H1 (cell line): Measurements from ENCODE around the gene UGGT2. TPM values are rescaled to one million over a fixed set of nuclear protein-coding genes. Genes with fewer than 3 reads are reported as not detected.

Experiments
- CTCF ChIA-PET: fragments of 300-600 bp; sonication (Branson Sonifier 250); formaldehyde crosslinking; loops from one replicate; lab custom pipeline; 2021; ENCODE audit not compliant: partially characterized antibody; lab: Charles Lee
- POLR2A ChIA-PET: fragments of 300-600 bp; sonication (Branson Sonifier 250); formaldehyde crosslinking; loops from one replicate; lab custom pipeline; 2021; ENCODE audit warnings: inconsistent platforms; ENCODE audit not compliant: partially characterized antibody; lab: Charles Lee
- DNase-seq, 2 experiments: peaks; one replicate each; pipeline versions ENCODE4 v3.0.0 to v3.0.0-alpha.2; 2010 to 2022; ENCODE audit warnings: low spot score in 2 of 2, low read depth in 1 of 2, mixed read lengths in 1 of 2
- FAIRE-seq: peaks from 2 replicates; lab custom pipeline; 2011; peaks lifted over from hg19 to GRCh38; lab: Jason Lieb, UNC
- H2AFZ ChIP-seq: 2 replicates; pipeline ENCODE4 v1.8.1; 2012; ENCODE audit warnings: low read length, inconsistent platforms
- H2AK5ac ChIP-seq: 2 replicates; pipeline ENCODE4 v1.6.1; 2013; ENCODE audit warnings: low read depth, low read length
- H2BK120ac ChIP-seq: replicated peaks from 2 replicates; pipeline ENCODE3; 2013; ENCODE audit warnings: low read depth, low read length, inconsistent platforms
- H2BK12ac ChIP-seq: 2 replicates; pipeline ENCODE4 v1.6.1; 2013; ENCODE audit warnings: low read depth, low read length
- H2BK15ac ChIP-seq: 2 replicates; pipeline ENCODE4 v1.6.1; 2013; ENCODE audit warnings: low read length
- H2BK20ac ChIP-seq: 2 replicates; pipeline ENCODE4 v1.6.1; 2013; ENCODE audit warnings: low read length
- H2BK5ac ChIP-seq: 2 replicates; pipeline ENCODE4 v1.6.1; 2013; ENCODE audit warnings: low read depth, low read length
- H3K14ac ChIP-seq: 2 replicates; pipeline ENCODE4 v1.6.1; 2013; ENCODE audit warnings: inconsistent platforms; ENCODE audit not compliant: insufficient read length
- H3K18ac ChIP-seq: 2 replicates; pipeline ENCODE4 v1.6.1; 2013; ENCODE audit warnings: low read length; ENCODE audit errors: extremely low read depth
- H3K23ac ChIP-seq: 2 replicates; pipeline ENCODE4 v1.6.1; 2013; ENCODE audit warnings: inconsistent platforms; ENCODE audit not compliant: insufficient read length
- H3K23me2 ChIP-seq: 2 replicates; pipeline ENCODE4 v1.6.1; 2013; ENCODE audit warnings: low read depth, low read length
- H3K27ac ChIP-seq: 2 replicates; pipeline ENCODE4 v1.6.1; 2011; ENCODE audit warnings: low read depth, low read length, inconsistent platforms
- H3K27me3 ChIP-seq, 4 experiments: replicated peaks in 1 of 4; 1 replicate in 1 of 4; 2 replicates in 3 of 4; pipeline versions ENCODE4 v1.6.1 to v1.8.1; 2011 to 2013; ENCODE audit warnings: low read length in 3 of 4, mild to moderate bottlenecking in 3 of 4, inconsistent platforms in 2 of 4, mixed read lengths in 2 of 4, moderate library complexity in 1 of 4; ENCODE audit not compliant: control insufficient read depth in 3 of 4, insufficient read depth in 3 of 4; ENCODE audit errors: extremely low read depth in 1 of 4
- H3K36me3 ChIP-seq, 4 experiments: 2 replicates each; pipeline versions ENCODE4 v1.6.1 to v1.8.1; 2011 to 2013; ENCODE audit warnings: mild to moderate bottlenecking in 4 of 4, low read length in 3 of 4, moderate library complexity in 2 of 4, control low read depth in 1 of 4, inconsistent platforms in 1 of 4; ENCODE audit not compliant: insufficient read depth in 4 of 4, control insufficient read depth in 2 of 4
- H3K4ac ChIP-seq: replicated peaks from 2 replicates; pipeline ENCODE3; 2013; ENCODE audit warnings: low read length, low read depth, mixed read lengths, inconsistent platforms; ENCODE audit not compliant: insufficient read length
- H3K4me1 ChIP-seq, 4 experiments: replicated peaks in 1 of 4; 1 replicate in 1 of 4; 2 replicates in 3 of 4; pipeline versions ENCODE4 v1.6.1 to v1.8.1; 2011 to 2013; ENCODE audit warnings: low read length in 3 of 4, inconsistent platforms in 2 of 4, mixed read lengths in 1 of 4; ENCODE audit not compliant: insufficient read depth in 4 of 4, control insufficient read depth in 3 of 4
- H3K4me2 ChIP-seq, 2 experiments: 2 replicates each; pipeline versions ENCODE4 v1.6.1 to v1.8.1; 2011 to 2013; ENCODE audit warnings: low read depth in 2 of 2, low read length in 2 of 2, control low read depth in 1 of 2, inconsistent platforms in 1 of 2, mild to moderate bottlenecking in 1 of 2; ENCODE audit not compliant: insufficient read depth in 1 of 2
- H3K4me3 ChIP-seq, 4 experiments: fragments of 200-600, 300-600 bp in 1 of 4; sonication (generic), shearing (Covaris generic), sonication (Bioruptor Twin) in 1 of 4; 2 replicates each; pipeline versions ENCODE4 v1.5.1 to v1.8.1; 2011 to 2016; ENCODE audit warnings: low read length in 4 of 4, low read depth in 3 of 4, control low read depth in 2 of 4, inconsistent platforms in 2 of 4, mild to moderate bottlenecking in 2 of 4, mixed read lengths in 1 of 4, moderate library complexity in 1 of 4; ENCODE audit not compliant: insufficient read depth in 2 of 4; ENCODE audit errors: extremely low read depth in 1 of 4
- H3K56ac ChIP-seq: replicated peaks from 2 replicates; pipeline ENCODE3; 2013; ENCODE audit warnings: low read depth, mild to moderate bottlenecking, mixed read lengths, low read length, inconsistent platforms; ENCODE audit not compliant: insufficient read length
- H3K79me1 ChIP-seq: 2 replicates; pipeline ENCODE4 v1.6.1; 2013; ENCODE audit warnings: low read depth, low read length, control low read depth
- H3K79me2 ChIP-seq, 2 experiments: 2 replicates each; pipeline versions ENCODE4 v1.6.1 to v1.8.1; 2012 to 2013; ENCODE audit warnings: low read length in 2 of 2, mild to moderate bottlenecking in 2 of 2, inconsistent platforms in 1 of 2; ENCODE audit not compliant: insufficient read depth in 2 of 2, control insufficient read depth in 1 of 2
- H3K9ac ChIP-seq, 4 experiments: replicated peaks in 1 of 4; 1 replicate in 1 of 4; 2 replicates in 3 of 4; pipeline versions ENCODE4 v1.6.1 to v1.8.1; 2011 to 2013; ENCODE audit warnings: low read depth in 3 of 4, low read length in 3 of 4, control low read depth in 2 of 4, mild to moderate bottlenecking in 2 of 4, moderate library complexity in 2 of 4, inconsistent platforms in 1 of 4; ENCODE audit errors: extremely low read depth in 1 of 4
- H3K9me3 ChIP-seq, 2 experiments: 2 replicates each; pipeline versions ENCODE4 v1.6.1 to v1.8.1; 2012 to 2013; ENCODE audit warnings: mild to moderate bottlenecking in 2 of 2, moderate library complexity in 2 of 2, control low read depth in 1 of 2, inconsistent platforms in 1 of 2, low read depth in 1 of 2, low read length in 1 of 2, mixed read lengths in 1 of 2; ENCODE audit not compliant: insufficient read depth in 2 of 2
- H4K20me1 ChIP-seq, 2 experiments: replicated peaks in 1 of 2; 2 replicates each; pipeline versions ENCODE3 to v1.8.1; 2011 to 2013; ENCODE audit warnings: inconsistent platforms in 2 of 2, low read length in 2 of 2, mild to moderate bottlenecking in 1 of 2; ENCODE audit not compliant: insufficient read depth in 2 of 2, control insufficient read depth in 1 of 2
- H4K5ac ChIP-seq: 2 replicates; pipeline ENCODE4 v1.6.1; 2013; ENCODE audit warnings: low read length, low read depth, mixed read lengths, inconsistent platforms; ENCODE audit not compliant: insufficient read length
- H4K8ac ChIP-seq: 2 replicates; pipeline ENCODE4 v1.8.0; 2013; ENCODE audit warnings: mild to moderate bottlenecking, moderate library complexity, low read length, inconsistent platforms; ENCODE audit not compliant: insufficient read depth; ENCODE audit errors: extremely low read depth
- H4K91ac ChIP-seq: replicated peaks from 2 replicates; pipeline ENCODE3; 2013; ENCODE audit warnings: low read length, mixed read lengths, inconsistent platforms; ENCODE audit not compliant: insufficient read length
- EP300 ChIP-seq, 2 experiments: IDR thresholded peaks; 1 replicate in 1 of 2; 2 replicates in 1 of 2; pipeline ENCODE4 v1.6.1; 2011 to 2012; ENCODE audit warnings: low read depth in 2 of 2, low read length in 2 of 2, mild to moderate bottlenecking in 2 of 2, borderline replicate concordance in 1 of 2, inconsistent platforms in 1 of 2, moderate library complexity in 1 of 2
- GABPA ChIP-seq: IDR thresholded peaks from 2 replicates; pipeline ENCODE4 v1.6.1; 2011; ENCODE audit warnings: mild to moderate bottlenecking, low read length, moderate library complexity, borderline replicate concordance; ENCODE audit not compliant: insufficient read depth
- KDM1A ChIP-seq: fragments of 200-600, 300-600 bp; sonication (generic); IDR thresholded peaks from 2 replicates; pipeline ENCODE4 v1.7.1; 2016; ENCODE audit warnings: mild to moderate bottlenecking, low read length, borderline replicate concordance
- POLR2A ChIP-seq, 2 experiments: IDR thresholded peaks; 1 replicate in 1 of 2; 2 replicates in 1 of 2; pipeline ENCODE4 v1.6.1; 2011; ENCODE audit warnings: low read depth in 2 of 2, low read length in 2 of 2, mild to moderate bottlenecking in 2 of 2; ENCODE audit errors: control extremely low read depth in 1 of 2
- POLR2AphosphoS5 ChIP-seq: IDR thresholded peaks from 2 replicates; pipeline ENCODE4 v1.6.1; 2011; ENCODE audit warnings: low read depth, low read length
- RXRA ChIP-seq: IDR thresholded peaks from 2 replicates; pipeline ENCODE4 v1.6.1; 2011; ENCODE audit warnings: low read depth, mild to moderate bottlenecking, low read length, moderate library complexity; ENCODE audit not compliant: insufficient read depth
- SAP30 ChIP-seq: fragments of 300-600 bp; sonication (generic); IDR thresholded peaks from 2 replicates; pipeline ENCODE4 v1.7.1; 2012; ENCODE audit warnings: low read length, moderate library complexity, mild to moderate bottlenecking, inconsistent platforms; ENCODE audit not compliant: insufficient read depth, insufficient replicate concordance
- SIX5 ChIP-seq: IDR thresholded peaks from 2 replicates; pipeline ENCODE4 v1.6.1; 2011; ENCODE audit warnings: mild to moderate bottlenecking, low read depth, low read length
- SP2 ChIP-seq: IDR thresholded peaks from 2 replicates; pipeline ENCODE4 v1.6.1; 2012; ENCODE audit warnings: mild to moderate bottlenecking, low read length, inconsistent platforms
- SRF ChIP-seq: IDR thresholded peaks from 2 replicates; pipeline ENCODE4 v1.6.1; 2011; ENCODE audit warnings: mild to moderate bottlenecking, low read depth, low read length, moderate library complexity
- TBP ChIP-seq: IDR thresholded peaks from 2 replicates; pipeline ENCODE4 v1.6.1; 2011; ENCODE audit warnings: low read depth, low read length, improper control_type of control experiment
- ZNF274 ChIP-seq: IDR thresholded peaks from 2 replicates; pipeline ENCODE4 v1.7.0; 2012; ENCODE audit warnings: low read length, borderline replicate concordance; ENCODE audit errors: extremely low read depth
- WGBS, 2 experiments: shearing (Covaris generic) in 1 of 2; methylation state at CpG; one replicate each; pipeline versions ENCODE4 v1.1.6 to v1.1.7; 2013 to 2015; ENCODE audit warnings: low lambda C conversion rate in 2 of 2, mixed read lengths in 2 of 2, inconsistent platforms in 1 of 2, low coverage in 1 of 2, missing lambda C conversion rate in 1 of 2; ENCODE audit not compliant: insufficient replicate concordance in 2 of 2, insufficient coverage in 1 of 2, insufficient read length in 1 of 2; ENCODE audit errors: extremely low coverage in 1 of 2, missing lambda C conversion rate in 1 of 2; 5-methylcytosine and 5-hydroxymethylcytosine counted together
- polyA plus RNA-seq, 7 experiments: library from polyadenylated mRNA; depleted of rRNA in 3 of 7; stranded (reverse) in 5 of 7; unstranded in 2 of 7; fragments of >200 nt in 5 of 7; fragments of 200-250 nt in 2 of 7; gene quantifications; 1 replicate in 5 of 7; 2 replicates in 1 of 7; 4 replicates in 1 of 7; pipeline versions ENCODE4 v1.2.1 to v1.2.3, GENCODE V29; 2011 to 2013; ENCODE audit warnings: missing spikeins in 2 of 7, mixed read lengths in 2 of 7
- total RNA-seq: library from RNA; stranded (reverse); fragmentation: NEBNext Ultra II Directional; extraction: Animal tissue kit (Norgen Biotek cat#: 25700); gene quantifications from 2 replicates; pipeline ENCODE4 v1.2.1, GENCODE V29; 2021
- TF ChIP-seq, protein P1 (sequence below): IDR thresholded peaks from 2 replicates; pipeline ENCODE4 v1.6.1; 2011; ENCODE audit warnings: low read depth, mild to moderate bottlenecking, low read length; ENCODE audit not compliant: insufficient read depth

UGGT2 gene
- total and polyA plus RNA-seq, 2 of the 8 experiments (the other 6 are each of a cell fraction or from before 2014, with no cell fraction given), result 5.9 to 25.1 TPM

DNA sequence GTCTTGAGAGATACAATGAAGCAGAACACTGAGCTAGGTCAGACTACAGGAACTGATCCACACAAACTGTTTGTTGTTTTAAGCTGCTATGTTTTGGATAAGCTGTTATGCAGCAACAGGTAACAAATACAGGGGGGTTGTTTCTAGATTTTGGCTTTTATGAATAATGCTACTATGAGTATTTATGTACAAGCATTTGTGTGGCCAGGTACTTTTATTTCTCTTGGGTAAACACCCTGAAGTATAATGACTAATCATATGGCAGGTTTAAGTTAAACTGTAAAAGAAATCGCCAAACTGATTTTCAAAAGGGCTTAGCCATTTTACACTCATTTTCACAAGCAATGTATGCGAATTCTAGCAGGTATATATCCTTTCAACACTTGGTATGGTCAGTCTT lies 210.3 kb downstream of the UGGT2 start:
- TF ChIP-seq KDM1A (no peak), RXRA (no peak), GABPA (no peak), TBP (no peak), POLR2AphosphoS5 (no peak), SRF (no peak), SIX5 (no peak), EP300 (IDR thresholded peaks at IDR 0.05; ENCODE audit: borderline replicate concordance in 1 of 2, low read depth in 2 of 2, low read length in 2 of 2) (no peak), SAP30 (no peak), ZNF274 (no peak), SP2 (no peak), POLR2A (IDR thresholded peaks at IDR 0.05; ENCODE audit: control extremely low read depth in 1 of 2, low read depth in 2 of 2, low read length in 2 of 2) (no peak)
- TF ChIP-seq, protein P1, sequence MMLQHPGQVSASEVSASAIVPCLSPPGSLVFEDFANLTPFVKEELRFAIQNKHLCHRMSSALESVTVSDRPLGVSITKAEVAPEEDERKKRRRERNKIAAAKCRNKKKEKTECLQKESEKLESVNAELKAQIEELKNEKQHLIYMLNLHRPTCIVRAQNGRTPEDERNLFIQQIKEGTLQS, result no peak
- H2AK5ac ChIP-seq, result no peak overlapping the region
- no peak overlapping the region for H2BK15ac ChIP-seq
- no peak overlapping the region for H3K14ac ChIP-seq
- FAIRE-seq (no peak), DNase-seq (no peak)
- H3K23me2 ChIP-seq, result no peaks in the 10 kb centered on the region
- no peak overlapping the region for H2BK12ac ChIP-seq
- no peak overlapping the region for H3K27ac ChIP-seq
- no peak overlapping the region for H3K18ac ChIP-seq
- H3K4me2 ChIP-seq, result no peak overlapping the region
- ChIA-PET POLR2A (no interaction called here), CTCF (interaction anchor here (0.6 to 1.9 kb wide), 2 partner anchors 9 to 203 kb away, joined by 5 to 9 read pairs; no protein-coding TSS in a partner anchor)
- no peaks in the 10 kb centered on the region for H3K79me2 ChIP-seq
- no peak overlapping the region for H3K4me3 ChIP-seq
- no peak overlapping the region for H4K91ac ChIP-seq
- H3K4me1 ChIP-seq, result no peaks in the 10 kb centered on the region
- H4K20me1 ChIP-seq, result no peaks in the 10 kb centered on the region
- no peak overlapping the region for H2BK20ac ChIP-seq
- WGBS, 2 experiments, result 95% methylated on average over 2 of the region's 2 CpGs; no CpG with 5 or more reads in 1 of the 2 experiments
- peaks cover 2 to 12% of the 10 kb centered on the region in 2 experiments; a peak in 3 of 4 replicates for H3K9me3 ChIP-seq
- no peak overlapping the region for H2BK5ac ChIP-seq
- no peak overlapping the region for H3K23ac ChIP-seq
- H2AFZ ChIP-seq, result no peak overlapping the region
- peaks cover 0 to 3% (median 1%) of the 10 kb centered on the region in 4 experiments; a peak in 2 of 8 replicates for H3K36me3 ChIP-seq
- H3K27me3 ChIP-seq, result no peaks in the 10 kb centered on the region
- no peak overlapping the region for H3K4ac ChIP-seq
- H4K8ac ChIP-seq, result no peak overlapping the region
- H4K5ac ChIP-seq, result no peak overlapping the region
- no peak overlapping the region for H3K9ac ChIP-seq
- no peak overlapping the region for H3K56ac ChIP-seq
- H2BK120ac ChIP-seq, result no peak overlapping the region
- H3K79me1 ChIP-seq, result no peaks in the 10 kb centered on the region
